ENCODE data around the gene HNMT. TPM values are rescaled to one million over a fixed set of nuclear protein-coding genes. Genes with fewer than 3 reads are reported as not detected.

The HNMT gene
- total RNA-seq, 4 donors from 2014 or later, result 18.1 to 63.9 (median 31.5) TPM

DNA sequence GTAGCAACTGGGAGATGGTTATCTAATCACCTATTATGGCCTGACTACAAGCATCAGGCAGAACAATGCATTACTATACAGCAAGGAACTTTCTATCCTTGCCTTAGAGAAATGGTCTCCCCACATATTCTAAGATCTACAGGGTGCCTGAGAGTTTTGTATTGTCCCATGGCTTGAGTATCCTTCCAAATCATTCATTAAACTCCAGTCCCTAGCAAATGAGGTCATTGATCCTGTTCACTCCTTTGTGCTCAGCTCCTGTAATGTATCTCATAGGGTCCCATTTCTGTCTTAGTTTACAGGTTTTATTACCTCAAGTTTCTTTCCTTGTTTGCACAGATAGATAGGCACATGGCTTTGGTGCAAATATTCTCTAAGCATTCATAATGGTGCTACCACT is 9.0 kb downstream of the HNMT start:
- Histone ChIP-seq H3K27me3 (no peaks in the 10 kb centered on the region), H3K36me3 (no peaks in the 10 kb centered on the region), H3K9me3 (no peaks in the 10 kb centered on the region), H3K27ac (no peak overlapping the region), H3K4me3 (no peak overlapping the region), H3K4me1 (peaks cover 0 to 18% (median 7%) of the 10 kb centered on the region in 4 donors)
- TF ChIP-seq EP300 (IDR thresholded peaks at IDR 0.05), result no peak
- TF ChIP-seq, protein P1, sequence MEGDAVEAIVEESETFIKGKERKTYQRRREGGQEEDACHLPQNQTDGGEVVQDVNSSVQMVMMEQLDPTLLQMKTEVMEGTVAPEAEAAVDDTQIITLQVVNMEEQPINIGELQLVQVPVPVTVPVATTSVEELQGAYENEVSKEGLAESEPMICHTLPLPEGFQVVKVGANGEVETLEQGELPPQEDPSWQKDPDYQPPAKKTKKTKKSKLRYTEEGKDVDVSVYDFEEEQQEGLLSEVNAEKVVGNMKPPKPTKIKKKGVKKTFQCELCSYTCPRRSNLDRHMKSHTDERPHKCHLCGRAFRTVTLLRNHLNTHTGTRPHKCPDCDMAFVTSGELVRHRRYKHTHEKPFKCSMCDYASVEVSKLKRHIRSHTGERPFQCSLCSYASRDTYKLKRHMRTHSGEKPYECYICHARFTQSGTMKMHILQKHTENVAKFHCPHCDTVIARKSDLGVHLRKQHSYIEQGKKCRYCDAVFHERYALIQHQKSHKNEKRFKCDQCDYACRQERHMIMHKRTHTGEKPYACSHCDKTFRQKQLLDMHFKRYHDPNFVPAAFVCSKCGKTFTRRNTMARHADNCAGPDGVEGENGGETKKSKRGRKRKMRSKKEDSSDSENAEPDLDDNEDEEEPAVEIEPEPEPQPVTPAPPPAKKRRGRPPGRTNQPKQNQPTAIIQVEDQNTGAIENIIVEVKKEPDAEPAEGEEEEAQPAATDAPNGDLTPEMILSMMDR (IDR thresholded peaks at IDR 0.05), result no peak
- no peak for TF ChIP-seq POLR2A (IDR thresholded peaks at IDR 0.05)
- no peak for DNase-seq (ENCODE audit: low spot score in 2 of 2)

DNA sequence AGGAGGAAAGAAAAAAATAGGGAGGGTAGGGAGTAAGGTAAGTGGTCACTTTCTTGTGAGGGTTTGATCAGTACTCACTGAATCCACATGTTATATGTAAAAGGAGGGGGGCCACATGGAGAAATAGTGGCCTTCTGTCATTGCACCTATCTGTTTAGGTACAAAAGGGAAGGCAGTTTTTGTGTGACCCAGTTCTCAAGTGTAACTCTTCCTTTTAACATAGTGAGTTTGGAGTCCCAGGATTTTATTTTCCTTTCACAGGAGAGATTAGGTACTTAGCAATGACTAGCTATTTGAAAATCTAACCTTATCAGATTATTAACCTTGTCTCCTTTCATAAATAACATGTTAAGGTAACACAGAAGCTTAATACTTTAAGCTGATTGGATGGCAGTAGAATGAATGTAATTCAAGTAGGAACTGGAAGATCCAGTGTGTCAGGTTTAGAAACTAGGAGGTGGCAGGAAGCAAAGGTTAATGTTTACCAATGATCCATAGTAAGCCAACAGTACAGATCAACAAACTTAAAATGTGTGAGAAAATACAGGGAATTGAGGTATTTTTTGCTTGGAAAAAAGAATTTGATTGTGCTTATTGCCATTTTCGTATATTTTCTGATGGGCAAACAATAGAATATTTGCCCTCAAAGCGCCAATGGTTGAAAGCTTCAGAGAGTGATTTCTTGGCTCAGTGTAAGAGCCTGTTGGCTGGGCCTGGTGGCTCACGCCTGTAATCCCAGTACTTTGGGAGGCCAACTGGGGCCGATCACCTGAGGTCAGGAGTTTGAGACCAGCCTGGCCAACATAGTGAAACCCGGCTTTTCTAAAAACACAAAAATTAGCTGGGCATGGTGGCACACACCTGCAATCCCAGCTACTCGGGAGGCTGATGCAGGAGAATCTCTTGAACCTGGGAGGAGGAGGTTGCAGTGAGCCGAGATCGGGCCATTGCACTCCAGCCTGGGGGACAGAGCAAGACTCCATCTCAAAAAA is 11.3 kb downstream of the HNMT start:
- no peaks in the 10 kb centered on the region for H3K27me3 ChIP-seq
- TF ChIP-seq, protein P1 (IDR thresholded peaks at IDR 0.05), result no peak
- TF ChIP-seq POLR2A (IDR thresholded peaks at IDR 0.05) (no peak), EP300 (IDR thresholded peaks at IDR 0.05) (no peak)
- H3K27ac ChIP-seq, result no peak overlapping the region
- DNase-seq (ENCODE audit: low spot score in 2 of 2), result no peak
- 83 to 85% methylated on average over 8 of the region's 8 CpGs for WGBS, 2 donors
- H3K9me3 ChIP-seq, result no peaks in the 10 kb centered on the region
- no peaks in the 10 kb centered on the region for H3K4me1 ChIP-seq
- no peaks in the 10 kb centered on the region for H3K36me3 ChIP-seq
- H3K4me3 ChIP-seq, result no peak overlapping the region

DNA sequence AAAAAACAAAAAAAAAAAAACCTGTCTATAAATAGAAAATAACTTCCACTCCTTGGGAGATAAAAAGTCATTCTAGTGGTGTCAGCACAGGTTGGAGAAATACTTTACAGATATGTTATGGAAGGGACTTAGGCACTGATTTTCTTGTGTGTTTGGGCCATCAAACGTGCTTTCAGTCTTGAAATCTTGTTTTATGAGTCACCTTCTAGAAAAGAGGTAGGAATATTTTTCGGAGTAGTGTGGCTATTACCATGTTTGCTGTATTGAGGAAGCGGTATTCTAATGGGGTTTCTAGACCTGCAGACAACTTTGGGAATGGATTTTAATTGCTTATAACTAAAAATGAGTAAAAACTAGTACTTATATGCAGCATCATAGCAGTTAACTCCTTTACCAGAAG is 12.0 kb downstream of the HNMT start:
- no peaks in the 10 kb centered on the region for H3K9me3 ChIP-seq
- H3K27ac ChIP-seq, result no peak overlapping the region
- TF ChIP-seq POLR2A (IDR thresholded peaks at IDR 0.05) (no peak), EP300 (IDR thresholded peaks at IDR 0.05) (no peak)
- TF ChIP-seq, protein P1 (IDR thresholded peaks at IDR 0.05), result no peak
- no peaks in the 10 kb centered on the region for H3K27me3 ChIP-seq
- DNase-seq (ENCODE audit: low spot score in 2 of 2), result no peak
- no peaks in the 10 kb centered on the region for H3K36me3 ChIP-seq
- no peak overlapping the region for H3K4me3 ChIP-seq
- no peaks in the 10 kb centered on the region for H3K4me1 ChIP-seq
- 86 to 92% methylated on average over 3 of the region's 3 CpGs for WGBS, 2 donors

DNA sequence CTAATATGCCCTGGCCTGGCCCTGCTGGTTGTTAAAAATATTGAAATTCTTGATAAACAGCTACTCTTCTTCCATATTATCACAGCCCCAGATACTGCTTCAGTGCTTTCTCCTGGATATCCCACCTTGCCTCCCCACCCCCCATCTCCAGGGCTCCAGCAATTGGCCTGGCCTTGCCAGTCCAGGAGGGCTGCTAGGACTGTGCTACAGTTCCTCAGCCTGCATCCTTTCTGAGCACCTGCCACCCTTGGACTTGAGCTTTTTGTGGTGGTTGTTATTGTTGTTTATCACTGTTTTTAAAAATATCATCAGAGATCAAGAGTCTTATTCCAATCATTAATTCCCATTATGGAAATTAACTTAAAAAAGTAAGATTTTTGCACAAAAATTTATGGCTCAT is 13.5 kb downstream of the HNMT start:
- DNase-seq (ENCODE audit: low spot score in 2 of 2), result no peak
- no peaks in the 10 kb centered on the region for H3K4me1 ChIP-seq
- no peak overlapping the region for H3K4me3 ChIP-seq
- no peak for TF ChIP-seq POLR2A (IDR thresholded peaks at IDR 0.05)
- no peak for TF ChIP-seq EP300 (IDR thresholded peaks at IDR 0.05)
- TF ChIP-seq, protein P1 (IDR thresholded peaks at IDR 0.05), result no peak
- H3K9me3 ChIP-seq, result no peaks in the 10 kb centered on the region
- no peaks in the 10 kb centered on the region for H3K36me3 ChIP-seq
- no peaks in the 10 kb centered on the region for H3K27me3 ChIP-seq
- no peak overlapping the region for H3K27ac ChIP-seq

DNA sequence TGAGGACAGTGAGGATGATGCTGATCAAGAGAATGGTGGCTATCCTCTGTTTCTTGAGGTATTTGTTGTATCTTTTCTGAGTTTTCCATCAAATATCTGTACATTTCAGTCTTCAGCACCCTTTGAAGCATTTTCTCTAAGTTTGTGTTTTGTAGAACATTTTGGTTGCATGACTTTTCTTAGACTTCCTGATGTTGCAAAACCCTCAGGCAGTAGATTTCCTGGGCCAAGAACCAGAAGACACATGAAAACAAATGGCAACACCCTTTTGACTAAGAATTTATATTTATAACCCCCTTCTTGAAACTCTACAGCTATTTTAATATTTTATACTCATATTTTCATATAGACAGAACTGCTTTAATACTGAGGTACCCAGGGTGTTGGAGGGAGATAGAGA is 16.2 kb downstream of the HNMT start:
- Histone ChIP-seq H3K27me3 (no peaks in the 10 kb centered on the region), H3K36me3 (no peaks in the 10 kb centered on the region), H3K27ac (no peak overlapping the region), H3K4me3 (no peak overlapping the region), H3K9me3 (no peaks in the 10 kb centered on the region), H3K4me1 (no peaks in the 10 kb centered on the region)
- no peak for TF ChIP-seq POLR2A (IDR thresholded peaks at IDR 0.05)
- peak in 1 of 2 donors; percentile 31 for TF ChIP-seq EP300 (IDR thresholded peaks at IDR 0.05)
- DNase-seq (ENCODE audit: low spot score in 2 of 2), result no peak

Data from tibial nerve (tissue), 4 donors.